HUES6 (cell line): ENCODE measurements around the gene COLEC11.

Experiments used
- H3K27ac ChIP-seq: 2 replicates; pipeline ENCODE4 v1.7.0; 2013; ENCODE audit warnings: low read depth, mild to moderate bottlenecking, low read length, inconsistent platforms
- H3K27me3 ChIP-seq: 2 replicates; pipeline ENCODE4 v1.6.1; 2013; ENCODE audit warnings: low read length; ENCODE audit not compliant: control insufficient read depth, insufficient read depth
- H3K36me3 ChIP-seq: 2 replicates; pipeline ENCODE4 v1.6.1; 2013; ENCODE audit warnings: low read length; ENCODE audit not compliant: control insufficient read depth, insufficient read depth
- H3K4me1 ChIP-seq: 2 replicates; pipeline ENCODE4 v1.6.1; 2013; ENCODE audit warnings: low read length; ENCODE audit not compliant: control insufficient read depth, insufficient read depth
- H3K4me3 ChIP-seq: 2 replicates; pipeline ENCODE4 v1.5.1; 2013; ENCODE audit warnings: low read depth, low read length
- H3K9ac ChIP-seq: one replicate; pipeline ENCODE4 v1.6.1; 2013; ENCODE audit warnings: mild to moderate bottlenecking, low read length
- H3K9me3 ChIP-seq: 2 replicates; pipeline ENCODE4 v1.6.1; 2013; ENCODE audit warnings: low read depth, low read length; ENCODE audit not compliant: control insufficient read depth, insufficient read depth

COLEC11 gene

GRCh38 chr2:3598197-3598910, 3.4 kb downstream of the COLEC11 start:
- no peak overlapping the region for H3K9ac ChIP-seq
- H3K4me1 ChIP-seq = peaks cover 3% of the 10 kb centered on the region; the same call in 1 of the 2 replicates
- H3K36me3 ChIP-seq = no peaks in the 10 kb centered on the region; the same call in 1 of the 2 replicates
- no peak overlapping the region for H3K4me3 ChIP-seq
- no peaks in the 10 kb centered on the region for H3K9me3 ChIP-seq
- peaks cover 4% of the 10 kb centered on the region; the same call in 1 of the 2 replicates for H3K27me3 ChIP-seq
- no peak overlapping the region for H3K27ac ChIP-seq

- H3K4me1 ChIP-seq = peaks cover 3% of the 10 kb centered on the region; the same call in 1 of the 2 replicates
- H3K36me3 ChIP-seq = no peaks in the 10 kb centered on the region
Measured at GRCh38 chr2:3598912-3599854, 4.3 kb downstream of the COLEC11 start.

GRCh38 chr2:3600256-3600855, 5.4 kb downstream of the COLEC11 start:
- H3K36me3 ChIP-seq = no peaks in the 10 kb centered on the region
- no peak overlapping the region for H3K27ac ChIP-seq
- H3K9ac ChIP-seq = no peak overlapping the region
- no peaks in the 10 kb centered on the region for H3K4me1 ChIP-seq
- H3K9me3 ChIP-seq = no peaks in the 10 kb centered on the region
- H3K4me3 ChIP-seq = no peak overlapping the region
- H3K27me3 ChIP-seq = peaks cover 2% of the 10 kb centered on the region; the same call in 1 of the 2 replicates

More at GRCh38 chr2:3598912-3599854, 4.3 kb downstream of the COLEC11 start:
- H3K27me3 ChIP-seq = peaks cover 4% of the 10 kb centered on the region; the same call in 1 of the 2 replicates
- H3K27ac ChIP-seq = no peak overlapping the region
- H3K4me3 ChIP-seq = no peak overlapping the region
- H3K9me3 ChIP-seq = no peaks in the 10 kb centered on the region
- no peak overlapping the region for H3K9ac ChIP-seq

GRCh38 chr2:3601561-3602271, 6.8 kb downstream of the COLEC11 start:
- Histone ChIP-seq H3K27ac (no peak overlapping the region), H3K9ac (no peak overlapping the region), H3K4me3 (no peak overlapping the region), H3K27me3 (no peaks in the 10 kb centered on the region), H3K36me3 (no peaks in the 10 kb centered on the region), H3K4me1 (peaks cover 4% of the 10 kb centered on the region; the same call in 1 of the 2 replicates), H3K9me3 (no peaks in the 10 kb centered on the region)

GRCh38 chr2:3602553-3603339, 7.8 kb downstream of the COLEC11 start:
- H3K36me3 ChIP-seq = no peaks in the 10 kb centered on the region
- H3K9ac ChIP-seq = no peak overlapping the region
- H3K4me3 ChIP-seq = no peak overlapping the region
- peaks cover 4% of the 10 kb centered on the region; the same call in 1 of the 2 replicates for H3K4me1 ChIP-seq
- no peaks in the 10 kb centered on the region for H3K9me3 ChIP-seq
- H3K27me3 ChIP-seq = no peaks in the 10 kb centered on the region
- H3K27ac ChIP-seq = no peak overlapping the region

GRCh38 chr2:3603536-3604206, 8.8 kb downstream of the COLEC11 start:
- H3K36me3 ChIP-seq = no peaks in the 10 kb centered on the region
- H3K4me1 ChIP-seq = peaks cover 4% of the 10 kb centered on the region; the same call in 1 of the 2 replicates
- H3K27ac ChIP-seq = no peak overlapping the region
- no peak overlapping the region for H3K9ac ChIP-seq
- no peaks in the 10 kb centered on the region for H3K9me3 ChIP-seq
- H3K27me3 ChIP-seq = no peaks in the 10 kb centered on the region
- H3K4me3 ChIP-seq = no peak overlapping the region

GRCh38 chr2:3604207-3604877, 9.4 kb downstream of the COLEC11 start:
- Histone ChIP-seq H3K36me3 (no peaks in the 10 kb centered on the region), H3K9me3 (no peaks in the 10 kb centered on the region), H3K4me3 (no peak overlapping the region)

GRCh38 chr2:3604991-3605961, 10.4 kb downstream of the COLEC11 start:
- no peak overlapping the region; the same call in 1 of the 2 replicates for H3K4me3 ChIP-seq
- H3K4me1 ChIP-seq = peaks cover 4% of the 10 kb centered on the region; the same call in 1 of the 2 replicates
- no peak overlapping the region for H3K9ac ChIP-seq
- H3K27ac ChIP-seq = no peak overlapping the region
- H3K36me3 ChIP-seq = no peaks in the 10 kb centered on the region
- no peaks in the 10 kb centered on the region for H3K27me3 ChIP-seq
- H3K9me3 ChIP-seq = no peaks in the 10 kb centered on the region

More at GRCh38 chr2:3604207-3604877, 9.4 kb downstream of the COLEC11 start:
- Histone ChIP-seq H3K27ac (no peak overlapping the region), H3K4me1 (peaks cover 4% of the 10 kb centered on the region; the same call in 1 of the 2 replicates), H3K9ac (no peak overlapping the region), H3K27me3 (no peaks in the 10 kb centered on the region)
